ENCODE data around the gene CFLAR. TPM values are rescaled to one million over a fixed set of nuclear protein-coding genes. Genes with fewer than 3 reads are reported as not detected.

CFLAR gene
- total and polyA plus RNA-seq, 2 of the 13 experiments (the other 11 are each of a cell fraction or from before 2014, with no cell fraction given) = 43.8 to 92.1 TPM

- TF ChIP-seq PAXIP1 (CRISPR knock-in tag; conservative IDR thresholded peaks at IDR 0.05) (0 out of 2 replicates have a peak, but pooled peaks have one; percentile 14), GMEB2 (CRISPR knock-in tag; IDR thresholded peaks at IDR 0.05; ENCODE audit: low read depth) (no peak), ZNF407 (CRISPR knock-in tag; IDR thresholded peaks at IDR 0.05; ENCODE audit: not compliant biosample characterization) (no peak), HMGXB4 (CRISPR knock-in tag; IDR thresholded peaks at IDR 0.05; ENCODE audit: borderline replicate concordance in 1 of 2, low read depth in 1 of 2) (peak; percentile 34 to 79; a peak in 2 of 4 replicates), RFXANK (CRISPR knock-in tag; IDR thresholded peaks at IDR 0.05) (0 out of 2 replicates have a peak, but pooled peaks have one; percentile 60), SPEN (CRISPR knock-in tag; IDR thresholded peaks at IDR 0.05; ENCODE audit: low read depth) (0 out of 2 replicates have a peak, but pooled peaks have one; percentile 32), HNF4G (IDR thresholded peaks at IDR 0.05; ENCODE audit: borderline replicate concordance, low read depth, low read length) (no peak), HNF4G (CRISPR knock-in tag; IDR thresholded peaks at IDR 0.05; ENCODE audit: borderline replicate concordance, low read depth) (no peak), MED8 (CRISPR knock-in tag; IDR thresholded peaks at IDR 0.05; ENCODE audit: insufficient replicate concordance) (peak; percentile 20), MTF1 (CRISPR knock-in tag; IDR thresholded peaks at IDR 0.05) (no peak), SP1 (IDR thresholded peaks at IDR 0.05) (no peak), SP1 (CRISPR knock-in tag; IDR thresholded peaks at IDR 0.05) (no peak)
These were observed 42.4 kb downstream of the CFLAR start (continued) for GRCh38 chr2:201158111-201158929.
